HG03469 (cell line): ENCODE measurements around the gene KLF6.
A peak's percentile ranks its signal among the peaks of the same experiment; 100 is the strongest.

ENCODE experiments used
- ATAC-seq: cut with Tn5 transposase; IDR thresholded peaks from one replicate; pipeline ENCODE4 v1.9.1; 2021; ENCODE audit warnings: mild to moderate bottlenecking, moderate library complexity, moderate number of reproducible peaks; ENCODE audit not compliant: unreplicated experiment

Gene KLF6

GRCh38 chr10:3790272-3790671 is 5.3 kb upstream of the KLF6 start:
- no peak for ATAC-seq

- no peak for ATAC-seq
Observed at GRCh38 chr10:3789621-3790020, 4.6 kb upstream of the KLF6 start.

- ATAC-seq = no peak
Observed at GRCh38 chr10:3787816-3788215, 2.8 kb upstream of the KLF6 start.

GRCh38 chr10:3787016-3787400 is 2.0 kb upstream of the KLF6 start:
- ATAC-seq = no peak

- ATAC-seq = no peak
Observed at GRCh38 chr10:3786295-3787015, 1.4 kb upstream of the KLF6 start.

- peak; percentile 0 for ATAC-seq
Observed at GRCh38 chr10:3785851-3786271, 852 bp upstream of the KLF6 start.

- peak; percentile 62 for ATAC-seq
Observed at GRCh38 chr10:3785251-3785850, 342 bp upstream of the KLF6 start.

- no peak for ATAC-seq
Observed at GRCh38 chr10:3783682-3784432, 1.2 kb downstream of the KLF6 start.

- ATAC-seq = peak; percentile 19
Observed at GRCh38 chr10:3783316-3783681, 1.7 kb downstream of the KLF6 start.

- no peak for ATAC-seq
Observed at GRCh38 chr10:3782451-3783315, 2.3 kb downstream of the KLF6 start.

GRCh38 chr10:3782146-3782450 is 2.9 kb downstream of the KLF6 start:
- no peak for ATAC-seq

- ATAC-seq = no peak
Observed at GRCh38 chr10:3781468-3782145, 3.4 kb downstream of the KLF6 start.

- ATAC-seq = no peak
Observed at GRCh38 chr10:3780771-3781467, 4.1 kb downstream of the KLF6 start.

- no peak for ATAC-seq
Observed at GRCh38 chr10:3780021-3780770, 4.8 kb downstream of the KLF6 start.

GRCh38 chr10:3779158-3779741 is 5.8 kb downstream of the KLF6 start:
- ATAC-seq = no peak

GRCh38 chr10:3778692-3779157 is 6.3 kb downstream of the KLF6 start:
- no peak for ATAC-seq

GRCh38 chr10:3777981-3778691 is 6.9 kb downstream of the KLF6 start:
- ATAC-seq = no peak
